CD4-positive, alpha-beta T cell (primary cell): ENCODE results near the gene SMKR1. TPM values are rescaled to one million over a fixed set of nuclear protein-coding genes. Genes with fewer than 3 reads are reported as not detected.
"Not testable (repeated sequence)": the region's sequence is repeated elsewhere in the genome, so short reads cannot be mapped to it uniquely, and the experiment has no call there.

Source experiments
- ATAC-seq: fragments of 200-7000 bp; cut with Tn5 transposase; one replicate; pipeline ENCODE4 v1.10.0; 2022; ENCODE audit warnings: mild to moderate bottlenecking; ENCODE audit not compliant: poor library complexity
- CTCF ChIA-PET: fragments of 350-600 bp; sonication (Branson Sonifier 250); formaldehyde crosslinking; loops from one replicate; lab custom pipeline; 2021; ENCODE audit warnings: antibody characterized with exemption, inconsistent platforms; lab: Charles Lee
- POLR2A ChIA-PET: fragments of 350-600 bp; sonication (Branson Sonifier 250); formaldehyde crosslinking; loops from one replicate; lab custom pipeline; 2021; ENCODE audit warnings: antibody characterized with exemption, inconsistent platforms; lab: Charles Lee
- DNase-seq, 14 experiments: peaks; one replicate each; pipeline ENCODE4 v3.0.0-alpha.2; 2013 to 2020; ENCODE audit warnings: mixed read lengths in 2 of 14
- H3K27ac ChIP-seq, 2 donors: one replicate each; pipeline versions ENCODE4 v1.5.1 to v1.7.0; 2013; ENCODE audit warnings: low read length in 2 of 2, low read depth in 1 of 2, mild to moderate bottlenecking in 1 of 2
- H3K27me3 ChIP-seq, 2 experiments: 1 replicate in 1 of 2; 2 replicates in 1 of 2; pipeline versions ENCODE4 v1.6.1 to v1.7.0; 2013; ENCODE audit warnings: low read length in 2 of 2, control low read depth in 1 of 2, mild to moderate bottlenecking in 1 of 2, moderate library complexity in 1 of 2; ENCODE audit not compliant: insufficient read depth in 2 of 2, control insufficient read depth in 1 of 2
- H3K36me3 ChIP-seq: one replicate; pipeline ENCODE4 v1.6.1; 2013; ENCODE audit warnings: low read length, control low read depth; ENCODE audit not compliant: insufficient read depth
- H3K4me1 ChIP-seq: one replicate; pipeline ENCODE4 v1.6.1; 2013; ENCODE audit warnings: low read length, control low read depth; ENCODE audit not compliant: insufficient read depth
- H3K4me3 ChIP-seq: one replicate; pipeline ENCODE4 v1.5.1; 2013; ENCODE audit warnings: mild to moderate bottlenecking, low read length, moderate library complexity
- H3K9me3 ChIP-seq, 2 experiments: 1 replicate in 1 of 2; 2 replicates in 1 of 2; pipeline versions ENCODE4 v1.6.1 to v1.7.0; 2013; ENCODE audit warnings: low read length in 2 of 2, mild to moderate bottlenecking in 2 of 2, control low read depth in 1 of 2, moderate library complexity in 1 of 2; ENCODE audit not compliant: control insufficient read depth in 1 of 2, insufficient read depth in 1 of 2
- H3K27ac Mint-ChIP-seq: one replicate; pipeline ENCODE4 v1.8.0; 2020; ENCODE audit warnings: mixed read lengths
- H3K27me3 Mint-ChIP-seq: one replicate; pipeline ENCODE4 v1.8.0; 2021; ENCODE audit warnings: mixed read lengths
- H3K36me3 Mint-ChIP-seq: one replicate; pipeline ENCODE4 v1.8.0; 2021; ENCODE audit warnings: low read depth, mixed read lengths
- H3K4me1 Mint-ChIP-seq: one replicate; pipeline ENCODE4 v1.8.0; 2021; ENCODE audit warnings: low read depth, mixed read lengths
- H3K4me3 Mint-ChIP-seq: one replicate; pipeline ENCODE4 v1.8.0; 2020; ENCODE audit warnings: mild to moderate bottlenecking, mixed read lengths
- H3K9me3 Mint-ChIP-seq: one replicate; pipeline ENCODE4 v1.8.0; 2020; ENCODE audit warnings: mixed read lengths
- CTCF ChIP-seq: fragments of 200-600 bp; IDR thresholded peaks from one replicate; pipeline ENCODE4 v1.8.0; 2022; ENCODE audit warnings: antibody characterized with exemption, mild to moderate bottlenecking
- intact Hi-C, 2 experiments: fragments of 100-400 bp; cut with DNase I in 1 of 2; cut with micrococcal nuclease in 1 of 2; formaldehyde crosslinking; loops; one replicate each; pipeline versions ENCODE4 v1.15.1 to v1.9.0; 2023 to 2025; cut with DNase I, micrococcal nuclease
- total RNA-seq, 174 experiments: library from RNA in 2 of 174; stranded (reverse) in 2 of 174; gene quantifications; one replicate each; pipeline ENCODE4 v1.2.3 and lab custom pipeline; 2021 to 2026

The SMKR1 gene
- total RNA-seq, 2 experiments from 2014 or later = 0.22 to 0.49 TPM

- no peak for ATAC-seq
- Histone ChIP-seq H3K4me3 (no peak overlapping the region), H3K27ac (no peak overlapping the region), H3K36me3 (no peaks in the 10 kb centered on the region), H3K9me3 (no peaks in the 10 kb centered on the region), H3K4me1 (peaks cover 12% of the 10 kb centered on the region), H3K27me3 (no peaks in the 10 kb centered on the region)
- TF ChIP-seq CTCF = no peak
- no peak for DNase-seq
- POLR2A ChIA-PET = no interaction called here
- intact Hi-C loops = no loop called here
- H3K9me3 Mint-ChIP-seq = no peaks in the 10 kb centered on the region
- H3K4me3 Mint-ChIP-seq = no peak overlapping the region
- CTCF ChIA-PET = no interaction called here
- no peaks in the 10 kb centered on the region for H3K36me3 Mint-ChIP-seq
- H3K27ac Mint-ChIP-seq = no peak overlapping the region
- H3K4me1 Mint-ChIP-seq = peaks cover 4% of the 10 kb centered on the region
- no peaks in the 10 kb centered on the region for H3K27me3 Mint-ChIP-seq
Measured at GRCh38 chr7:129532375-129532774, 30.0 kb downstream of the SMKR1 start.

GRCh38 chr7:129534558-129535274, 32.4 kb downstream of the SMKR1 start:
- H3K4me3 ChIP-seq, H3K27me3 Mint-ChIP-seq, H3K9me3 Mint-ChIP-seq, H3K27me3 ChIP-seq, H3K36me3 Mint-ChIP-seq, H3K36me3 ChIP-seq, DNase-seq, intact Hi-C loops, ATAC-seq, H3K9me3 ChIP-seq, H3K4me1 Mint-ChIP-seq, H3K4me3 Mint-ChIP-seq, CTCF ChIA-PET, POLR2A ChIA-PET, H3K27ac Mint-ChIP-seq, H3K27ac ChIP-seq: not testable (repeated sequence)
- peaks cover 12% of the 10 kb centered on the region for H3K4me1 ChIP-seq

- no peak overlapping the region for H3K27ac ChIP-seq
- H3K36me3 ChIP-seq = no peaks in the 10 kb centered on the region
- peaks cover 4% of the 10 kb centered on the region for H3K4me1 Mint-ChIP-seq
- no peak for TF ChIP-seq CTCF
- peak in 2 of 14 experiments; percentile 15 to 63 for DNase-seq
- H3K36me3 Mint-ChIP-seq = no peaks in the 10 kb centered on the region
- intact Hi-C loops = no loop called here
- H3K9me3 ChIP-seq = no peaks in the 10 kb centered on the region
- H3K9me3 Mint-ChIP-seq = no peaks in the 10 kb centered on the region
- ChIA-PET POLR2A (no interaction called here), CTCF (no interaction called here)
- H3K4me1 ChIP-seq = peaks cover 12% of the 10 kb centered on the region
- no peak for ATAC-seq
- no peak overlapping the region for H3K27ac Mint-ChIP-seq
- no peaks in the 10 kb centered on the region for H3K27me3 Mint-ChIP-seq
- H3K4me3 Mint-ChIP-seq = no peak overlapping the region
- H3K27me3 ChIP-seq = no peaks in the 10 kb centered on the region
- no peak overlapping the region for H3K4me3 ChIP-seq
Measured at GRCh38 chr7:129535896-129536295, 33.6 kb downstream of the SMKR1 start.

- Mint-ChIP-seq H3K4me1 (peaks cover 4% of the 10 kb centered on the region), H3K36me3 (no peaks in the 10 kb centered on the region), H3K27ac (no peak overlapping the region), H3K27me3 (no peaks in the 10 kb centered on the region), H3K9me3 (no peaks in the 10 kb centered on the region), H3K4me3 (no peak overlapping the region)
- CTCF ChIA-PET = no interaction called here
- TF ChIP-seq CTCF = no peak
- Histone ChIP-seq H3K9me3 (no peaks in the 10 kb centered on the region), H3K36me3 (no peaks in the 10 kb centered on the region), H3K4me1 (peaks cover 12% of the 10 kb centered on the region), H3K27me3 (no peaks in the 10 kb centered on the region), H3K27ac (no peak overlapping the region), H3K4me3 (no peak overlapping the region)
- POLR2A ChIA-PET = no interaction called here
- ATAC-seq = no peak
- intact Hi-C loops = no loop called here
- no peak for DNase-seq
Measured at GRCh38 chr7:129536323-129536722, 34.0 kb downstream of the SMKR1 start.
